Kidney epithelial cell (primary cell): Measurements from ENCODE around the gene EPHB1. TPM values are rescaled to one million over a fixed set of nuclear protein-coding genes. Genes with fewer than 3 reads are reported as not detected.
"Not testable (repeated sequence)": the region's sequence is repeated elsewhere in the genome, so short reads cannot be mapped to it uniquely, and the experiment has no call there.

Experiments used
- DNase-seq: peaks from one replicate; pipeline ENCODE4 v3.0.0-alpha.2; 2010; ENCODE audit warnings: low read depth
- H3K27me3 ChIP-seq: 2 replicates; pipeline ENCODE4 v1.6.0; 2011; ENCODE audit warnings: low read length; ENCODE audit not compliant: control insufficient read depth, insufficient read depth
- H3K36me3 ChIP-seq: 2 replicates; pipeline ENCODE4 v1.5.1; 2011; ENCODE audit warnings: low read length; ENCODE audit not compliant: control insufficient read depth, insufficient read depth
- H3K4me3 ChIP-seq: 2 replicates; pipeline ENCODE4 v1.5.1; 2011; ENCODE audit warnings: low read depth, mild to moderate bottlenecking, control low read depth, low read length
- CTCF ChIP-seq: IDR thresholded peaks from 2 replicates; pipeline ENCODE4 v1.5.1; 2011; ENCODE audit warnings: mild to moderate bottlenecking, moderate library complexity, low read length, control low read depth, inconsistent platforms; ENCODE audit not compliant: insufficient read depth, poor library complexity, severe bottlenecking
- total RNA-seq: library from RNA; depleted of rRNA; stranded (reverse); fragments of >200 nt; gene quantifications from 2 replicates; pipeline ENCODE4 v1.2.3, GENCODE V29; 2015

The EPHB1 gene
- total RNA-seq, 1 donor from 2014 or later: 10.8 TPM

- Histone ChIP-seq H3K4me3 (no peak overlapping the region), H3K36me3 (no peaks in the 10 kb centered on the region), H3K27me3 (no peaks in the 10 kb centered on the region)
- DNase-seq: no peak
- TF ChIP-seq CTCF: no peak
Measured at GRCh38 chr3:135057996-135058395, 262.9 kb downstream of the EPHB1 start.

DNA sequence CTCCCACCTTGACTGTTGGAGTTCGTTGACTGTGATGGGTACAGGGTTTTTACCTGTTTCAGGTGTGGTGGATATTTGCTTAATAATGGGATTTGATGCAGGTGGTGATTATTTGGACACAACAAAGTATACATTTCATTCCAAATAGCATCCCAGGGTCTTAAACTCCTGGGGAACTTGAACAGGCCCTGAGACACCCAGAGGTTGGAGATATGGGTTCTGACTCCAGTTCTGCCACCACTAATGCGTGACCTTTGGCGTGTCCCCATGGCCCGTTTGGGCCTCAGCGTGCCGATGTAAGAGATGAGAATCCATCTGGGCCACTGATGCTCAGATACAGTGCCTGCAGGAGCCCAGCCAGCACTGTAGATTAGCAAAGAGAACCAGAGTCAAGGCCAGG lies 264.5 kb downstream of the EPHB1 start:
- H3K36me3 ChIP-seq: no peaks in the 10 kb centered on the region
- no peaks in the 10 kb centered on the region for H3K27me3 ChIP-seq
- no peak for TF ChIP-seq CTCF
- H3K4me3 ChIP-seq: no peak overlapping the region
- no peak for DNase-seq

- H3K36me3 ChIP-seq, DNase-seq, H3K4me3 ChIP-seq, H3K27me3 ChIP-seq: not testable (repeated sequence)
Measured at GRCh38 chr3:135066844-135067727, 272.0 kb downstream of the EPHB1 start.

GRCh38 chr3:135068011-135068410 lies 273.0 kb downstream of the EPHB1 start:
- H3K27me3 ChIP-seq: no peaks in the 10 kb centered on the region
- no peak for DNase-seq
- H3K36me3 ChIP-seq: no peaks in the 10 kb centered on the region
- no peak overlapping the region for H3K4me3 ChIP-seq
- no peak for TF ChIP-seq CTCF

DNA sequence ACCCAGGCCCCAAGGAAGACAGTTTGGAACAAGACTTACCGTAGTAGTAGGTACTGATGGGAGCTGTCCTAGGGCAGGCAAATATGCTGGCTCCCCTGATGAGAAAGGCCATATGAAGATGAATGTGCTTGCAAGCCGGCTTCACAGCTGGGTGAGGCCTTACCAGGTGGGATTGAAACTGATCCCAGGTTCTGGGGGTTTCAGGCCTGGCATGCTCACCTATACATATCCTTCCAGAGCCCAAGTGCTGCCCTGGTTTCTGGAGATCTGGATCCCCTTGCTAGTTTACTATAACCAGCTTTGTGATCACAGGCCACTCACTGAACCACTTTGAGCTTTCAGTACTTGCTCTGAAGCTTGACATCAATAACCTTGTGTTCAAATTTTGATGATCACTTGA lies 274.3 kb downstream of the EPHB1 start:
- TF ChIP-seq CTCF: no peak
- no peaks in the 10 kb centered on the region for H3K36me3 ChIP-seq
- DNase-seq: no peak
- H3K27me3 ChIP-seq: no peaks in the 10 kb centered on the region
- H3K4me3 ChIP-seq: no peak overlapping the region

DNA sequence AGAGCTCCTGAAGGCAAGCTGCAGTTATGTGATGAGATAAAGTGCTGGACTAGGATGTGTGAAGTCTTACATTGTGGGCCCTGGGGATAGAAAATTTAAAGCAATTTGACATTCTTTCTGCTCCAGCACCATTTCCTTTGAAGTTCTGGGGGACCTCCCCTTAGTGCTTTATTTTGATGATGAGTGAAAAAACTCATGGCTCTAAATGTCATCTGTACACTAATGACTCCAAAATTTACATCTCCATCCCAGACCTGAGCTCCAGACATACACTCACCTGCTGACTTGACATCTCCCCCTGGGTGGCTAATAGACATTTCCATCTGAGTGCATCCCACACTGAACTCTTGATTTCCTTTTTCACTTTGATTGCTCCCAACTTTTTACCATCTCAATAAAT lies 276.4 kb downstream of the EPHB1 start:
- TF ChIP-seq CTCF: no peak
- Histone ChIP-seq H3K27me3 (no peaks in the 10 kb centered on the region), H3K4me3 (no peak overlapping the region), H3K36me3 (no peaks in the 10 kb centered on the region)
- no peak for DNase-seq
